ENCODE measurements around the gene TMEM215. TPM values are rescaled to one million over a fixed set of nuclear protein-coding genes. Genes with fewer than 3 reads are reported as not detected.
"Not testable (repeated sequence)": the region's sequence is repeated elsewhere in the genome, so short reads cannot be mapped to it uniquely, and the experiment has no call there.

Gene TMEM215
- total RNA-seq, 2 donors from 2014 or later, result 0.09 to 0.13 TPM

- Mint-ChIP-seq H3K4me3 (no peak overlapping the region), H3K27me3 (ENCODE audit: insufficient read depth) (peaks cover 66% of the 10 kb centered on the region), H3K9me3 (no peaks in the 10 kb centered on the region), H3K36me3 (ENCODE audit: low read depth) (no peaks in the 10 kb centered on the region), H3K27ac (no peak overlapping the region), H3K4me1 (peaks cover 3% of the 10 kb centered on the region)
- 83 to 92% methylated on average over 2 of the region's 2 CpGs for WGBS, 2 experiments (ENCODE audit: insufficient coverage in 1 of 2, insufficient read length in 1 of 2)
- no peak for DNase-seq
- Histone ChIP-seq H3K9ac (ENCODE audit: extremely low read depth, low read length, poor library complexity, severe bottlenecking) (no peak overlapping the region), H3K36me3 (ENCODE audit: control insufficient read depth, insufficient read depth, low read length) (no peaks in the 10 kb centered on the region), H3K4me1 (ENCODE audit: control insufficient read depth, insufficient read depth, low read length) (no peaks in the 10 kb centered on the region), H3K27ac (ENCODE audit: low read depth, low read length) (no peak overlapping the region), H3K9me3 (ENCODE audit: control insufficient read depth, low read length) (no peaks in the 10 kb centered on the region), H3K27me3 (ENCODE audit: control insufficient read depth, insufficient read depth, low read length, poor library complexity, severe bottlenecking) (peaks cover 60% of the 10 kb centered on the region), H3K4me3 (ENCODE audit: low read length) (no peak overlapping the region)
- TF ChIP-seq CTCF (conservative IDR thresholded peaks at IDR 0.05), result no peak
Observed at GRCh38 chr9:32787816-32788215, 4.5 kb downstream of the TMEM215 start.

- not testable (repeated sequence) for H3K4me3 Mint-ChIP-seq; H3K4me1 Mint-ChIP-seq; H3K36me3 ChIP-seq (ENCODE audit: control insufficient read depth, insufficient read depth, low read length); H3K4me3 ChIP-seq (ENCODE audit: low read length); H3K36me3 Mint-ChIP-seq (ENCODE audit: low read depth); H3K27ac Mint-ChIP-seq; H3K27ac ChIP-seq (ENCODE audit: low read depth, low read length); H3K9me3 ChIP-seq (ENCODE audit: control insufficient read depth, low read length); H3K4me1 ChIP-seq (ENCODE audit: control insufficient read depth, insufficient read depth, low read length); H3K9ac ChIP-seq (ENCODE audit: extremely low read depth, low read length, poor library complexity, severe bottlenecking); DNase-seq
- Mint-ChIP-seq H3K27me3 (ENCODE audit: insufficient read depth) (peaks cover 11% of the 10 kb centered on the region), H3K9me3 (peaks cover 44% of the 10 kb centered on the region)
- H3K27me3 ChIP-seq (ENCODE audit: control insufficient read depth, insufficient read depth, low read length, poor library complexity, severe bottlenecking), result peaks cover 10% of the 10 kb centered on the region
- WGBS, 2 experiments (ENCODE audit: insufficient coverage in 1 of 2, insufficient read length in 1 of 2), result 70% methylated on average over 3 of the region's 3 CpGs
Observed at GRCh38 chr9:32796015-32796414, 12.7 kb downstream of the TMEM215 start.

GRCh38 chr9:32801530-32801929 lies 18.2 kb downstream of the TMEM215 start:
- no peak overlapping the region for H3K9ac ChIP-seq (ENCODE audit: extremely low read depth, low read length, poor library complexity, severe bottlenecking)
- H3K36me3 Mint-ChIP-seq (ENCODE audit: low read depth), result no peaks in the 10 kb centered on the region
- WGBS, 2 experiments (ENCODE audit: insufficient coverage in 1 of 2, insufficient read length in 1 of 2), result 80% methylated on average over 1 of the region's 1 CpG; no CpG with 5 or more reads in 1 of the 2 experiments
- H3K27ac Mint-ChIP-seq, result no peak overlapping the region
- H3K4me3 ChIP-seq (ENCODE audit: low read length), result no peak overlapping the region
- no peaks in the 10 kb centered on the region for H3K4me1 Mint-ChIP-seq
- peaks cover 17% of the 10 kb centered on the region for H3K27me3 Mint-ChIP-seq (ENCODE audit: insufficient read depth)
- DNase-seq, result no peak
- H3K4me1 ChIP-seq (ENCODE audit: control insufficient read depth, insufficient read depth, low read length), result no peaks in the 10 kb centered on the region
- peaks cover 20% of the 10 kb centered on the region for H3K9me3 Mint-ChIP-seq
- H3K27ac ChIP-seq (ENCODE audit: low read depth, low read length), result no peak overlapping the region
- no peaks in the 10 kb centered on the region for H3K36me3 ChIP-seq (ENCODE audit: control insufficient read depth, insufficient read depth, low read length)
- H3K4me3 Mint-ChIP-seq, result no peak overlapping the region
- no peaks in the 10 kb centered on the region for H3K9me3 ChIP-seq (ENCODE audit: control insufficient read depth, low read length)
- no peak for TF ChIP-seq CTCF (conservative IDR thresholded peaks at IDR 0.05)
- peaks cover 47% of the 10 kb centered on the region for H3K27me3 ChIP-seq (ENCODE audit: control insufficient read depth, insufficient read depth, low read length, poor library complexity, severe bottlenecking)

GRCh38 chr9:32807217-32807616 lies 23.9 kb downstream of the TMEM215 start:
- H3K4me1 Mint-ChIP-seq, result no peaks in the 10 kb centered on the region
- no peak overlapping the region for H3K27ac Mint-ChIP-seq
- Histone ChIP-seq H3K27me3 (ENCODE audit: control insufficient read depth, insufficient read depth, low read length, poor library complexity, severe bottlenecking) (peaks cover 56% of the 10 kb centered on the region), H3K36me3 (ENCODE audit: control insufficient read depth, insufficient read depth, low read length) (no peaks in the 10 kb centered on the region), H3K9ac (ENCODE audit: extremely low read depth, low read length, poor library complexity, severe bottlenecking) (no peak overlapping the region), H3K27ac (ENCODE audit: low read depth, low read length) (no peak overlapping the region), H3K4me1 (ENCODE audit: control insufficient read depth, insufficient read depth, low read length) (no peaks in the 10 kb centered on the region), H3K9me3 (ENCODE audit: control insufficient read depth, low read length) (peaks cover 26% of the 10 kb centered on the region), H3K4me3 (ENCODE audit: low read length) (no peak overlapping the region)
- no peak for DNase-seq
- no peaks in the 10 kb centered on the region for H3K36me3 Mint-ChIP-seq (ENCODE audit: low read depth)
- TF ChIP-seq CTCF (conservative IDR thresholded peaks at IDR 0.05), result no peak
- peaks cover 29% of the 10 kb centered on the region for H3K27me3 Mint-ChIP-seq (ENCODE audit: insufficient read depth)
- H3K4me3 Mint-ChIP-seq, result no peak overlapping the region
- WGBS, 2 experiments (ENCODE audit: insufficient coverage in 1 of 2, insufficient read length in 1 of 2), result no CpG with 5 or more reads among the region's 1 CpG
- H3K9me3 Mint-ChIP-seq, result peaks cover 21% of the 10 kb centered on the region
